HG02623 (cell line): ENCODE measurements around the gene SLCO2A1.

Experiments used
- ATAC-seq: cut with Tn5 transposase; IDR thresholded peaks from one replicate; pipeline ENCODE4 v1.9.1; 2021; ENCODE audit warnings: moderate library complexity; ENCODE audit not compliant: unreplicated experiment

Gene SLCO2A1

GRCh38 chr3:134061401-134061800 is 31.7 kb upstream of the SLCO2A1 start:
- no peak for ATAC-seq

- no peak for ATAC-seq
These were observed 31.0 kb upstream of the SLCO2A1 start for GRCh38 chr3:134060561-134061385.

DNA sequence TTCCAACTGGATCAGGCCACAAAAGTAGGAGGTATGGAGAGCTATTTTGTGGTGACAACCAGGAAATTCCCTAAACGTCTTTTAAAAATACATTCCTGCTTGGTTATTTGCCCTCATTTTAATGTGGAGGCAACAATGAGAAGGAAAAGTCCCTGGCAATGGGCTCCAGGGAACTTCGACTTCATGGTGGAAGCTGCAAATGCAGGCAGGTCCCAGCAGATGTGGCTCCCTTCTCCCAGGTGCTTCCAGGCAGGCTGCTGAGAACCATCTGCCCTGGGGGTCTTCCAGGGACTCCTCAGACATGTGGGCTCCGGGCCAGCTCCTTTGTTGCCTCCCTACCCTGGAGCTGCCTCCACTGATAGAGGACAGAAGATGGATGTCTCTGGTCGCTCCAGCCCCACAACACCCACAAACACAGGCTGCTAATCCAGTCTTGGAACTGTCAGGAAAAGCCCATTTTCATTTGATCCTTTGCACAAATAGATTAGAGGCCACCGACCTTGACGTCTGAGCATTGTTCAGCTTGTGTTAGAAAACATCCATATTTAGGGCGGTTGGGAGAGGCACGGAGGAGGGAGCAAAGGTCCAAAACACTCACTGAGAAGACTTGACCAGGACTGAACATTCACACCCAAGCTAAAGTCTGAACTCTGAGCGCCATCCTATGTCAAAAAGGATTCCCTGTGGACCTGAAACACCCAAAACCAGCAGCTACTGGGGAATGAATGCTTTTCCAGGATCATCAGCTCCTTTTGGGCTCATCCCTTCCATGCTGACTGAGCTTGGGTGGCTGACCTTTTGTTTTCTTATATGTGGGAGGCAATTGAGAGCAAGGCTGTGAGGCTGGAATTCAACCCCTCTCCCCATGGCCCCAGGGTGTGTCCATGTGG is 30.2 kb upstream of the SLCO2A1 start:
- ATAC-seq, result no peak

DNA sequence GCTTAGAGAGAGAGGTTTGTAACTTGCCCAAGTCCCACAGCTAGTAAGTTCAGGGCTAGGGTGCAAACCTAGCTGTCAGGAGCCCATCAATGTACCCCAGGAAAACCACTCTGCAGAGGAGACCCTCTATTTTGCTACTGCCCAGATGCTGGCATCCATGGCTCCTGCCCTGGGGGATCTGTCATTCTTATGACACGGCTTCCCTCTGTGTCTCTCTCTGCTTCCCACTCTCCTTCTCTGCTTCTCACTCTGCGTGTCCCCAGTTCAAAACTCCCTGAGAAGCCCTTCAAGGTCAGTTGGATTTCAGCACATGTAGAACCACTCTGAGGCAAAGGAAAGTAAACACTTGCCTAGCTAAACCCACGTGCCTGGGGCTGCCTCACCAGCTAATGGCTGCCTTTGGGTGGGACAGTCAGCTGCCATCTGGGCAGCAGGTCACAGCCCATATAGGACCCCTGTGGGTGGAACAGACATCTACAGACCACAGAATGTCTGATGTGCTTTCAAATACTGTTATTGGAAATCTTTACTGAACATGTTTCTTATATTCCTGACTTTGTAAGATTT is 29.4 kb upstream of the SLCO2A1 start:
- ATAC-seq, result no peak

DNA sequence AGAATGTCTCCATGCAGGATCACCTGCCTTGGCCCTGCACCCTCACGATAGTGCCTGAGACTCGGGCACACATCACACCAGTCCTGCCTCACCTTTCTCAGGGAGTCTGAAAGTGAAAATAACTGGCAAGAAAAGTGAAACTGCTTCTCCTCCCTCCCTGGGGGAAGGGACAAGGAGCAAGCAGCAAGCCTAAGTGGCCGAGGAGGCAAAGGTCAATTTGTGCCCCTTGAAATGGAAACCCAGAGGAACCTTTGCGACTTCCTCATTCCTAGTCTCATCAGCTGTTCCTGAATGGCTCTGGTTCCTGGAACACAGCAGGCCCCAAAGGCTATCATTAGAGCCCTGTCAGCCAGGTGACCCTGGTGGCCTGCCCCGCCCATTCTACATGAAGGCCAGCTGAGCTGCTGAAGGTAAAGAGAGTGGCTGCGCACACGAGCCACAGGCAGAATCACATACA is 28.0 kb upstream of the SLCO2A1 start:
- no peak for ATAC-seq

- ATAC-seq, result no peak
These were observed 27.4 kb upstream of the SLCO2A1 start for GRCh38 chr3:134057006-134057653.

DNA sequence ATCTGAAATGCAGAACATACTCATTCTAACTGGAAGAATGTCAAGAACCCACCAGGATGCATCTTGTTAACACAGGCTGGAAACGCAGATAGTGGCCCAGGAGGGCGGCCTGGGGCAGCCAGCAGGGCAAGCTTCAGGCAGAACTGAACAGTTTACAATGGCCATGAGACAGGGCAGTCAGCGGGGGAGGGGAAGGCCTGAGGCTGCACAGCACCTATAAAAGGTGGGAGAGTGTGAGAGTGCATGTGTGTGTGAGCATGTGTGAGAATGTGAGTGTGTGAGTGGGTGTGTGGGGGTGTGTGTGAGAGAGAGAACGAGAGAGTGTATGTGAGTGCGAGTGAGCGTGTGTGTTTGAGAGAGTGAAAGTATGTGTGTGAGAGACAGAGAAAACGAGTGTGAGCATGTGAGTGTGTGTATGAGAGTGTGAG is 26.8 kb upstream of the SLCO2A1 start:
- no peak for ATAC-seq

GRCh38 chr3:134055661-134056060 is 25.9 kb upstream of the SLCO2A1 start:
- no peak for ATAC-seq

DNA sequence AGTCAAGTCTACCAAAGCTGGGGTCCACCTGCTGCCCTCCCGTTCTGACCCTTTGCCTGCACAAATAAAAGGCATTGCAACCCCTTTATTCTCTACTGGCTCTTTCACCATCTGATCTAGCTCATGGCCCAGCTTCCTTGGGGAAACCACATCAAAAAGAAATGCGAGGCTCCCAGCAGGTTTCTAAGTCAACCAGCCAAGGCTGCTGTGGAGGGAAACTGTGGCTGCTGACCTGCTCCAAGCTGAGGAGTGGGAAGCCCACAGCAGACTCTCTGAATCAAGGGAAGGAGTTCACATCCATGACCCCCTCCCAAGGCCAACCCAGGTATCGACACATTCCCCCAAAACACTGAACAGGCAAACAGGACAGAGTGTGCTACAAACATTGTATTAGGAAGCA is 25.2 kb upstream of the SLCO2A1 start:
- no peak for ATAC-seq

- ATAC-seq, result no peak
These were observed 24.5 kb upstream of the SLCO2A1 start for GRCh38 chr3:134054231-134054630.

- no peak for ATAC-seq
These were observed 22.6 kb upstream of the SLCO2A1 start for GRCh38 chr3:134052370-134052769.

DNA sequence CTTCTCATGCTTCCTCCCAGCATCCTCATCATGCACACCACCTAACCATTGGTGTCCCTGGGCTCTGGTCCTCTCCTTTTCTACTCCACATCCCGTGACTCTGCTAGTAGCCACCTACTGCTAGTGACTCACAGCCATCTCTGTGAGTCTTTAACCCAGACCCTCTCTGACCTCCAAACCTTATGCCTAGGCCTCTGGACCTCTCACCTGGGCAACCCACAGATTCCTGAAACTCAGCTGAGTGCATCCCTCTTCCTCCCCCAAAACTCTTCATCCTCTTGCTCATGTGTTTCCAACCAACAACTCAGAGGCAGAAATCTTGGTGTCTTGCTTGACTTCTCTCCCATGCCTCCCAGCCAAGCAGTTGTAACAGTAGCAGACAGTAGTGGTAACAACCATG is 20.0 kb upstream of the SLCO2A1 start:
- no peak for ATAC-seq

DNA sequence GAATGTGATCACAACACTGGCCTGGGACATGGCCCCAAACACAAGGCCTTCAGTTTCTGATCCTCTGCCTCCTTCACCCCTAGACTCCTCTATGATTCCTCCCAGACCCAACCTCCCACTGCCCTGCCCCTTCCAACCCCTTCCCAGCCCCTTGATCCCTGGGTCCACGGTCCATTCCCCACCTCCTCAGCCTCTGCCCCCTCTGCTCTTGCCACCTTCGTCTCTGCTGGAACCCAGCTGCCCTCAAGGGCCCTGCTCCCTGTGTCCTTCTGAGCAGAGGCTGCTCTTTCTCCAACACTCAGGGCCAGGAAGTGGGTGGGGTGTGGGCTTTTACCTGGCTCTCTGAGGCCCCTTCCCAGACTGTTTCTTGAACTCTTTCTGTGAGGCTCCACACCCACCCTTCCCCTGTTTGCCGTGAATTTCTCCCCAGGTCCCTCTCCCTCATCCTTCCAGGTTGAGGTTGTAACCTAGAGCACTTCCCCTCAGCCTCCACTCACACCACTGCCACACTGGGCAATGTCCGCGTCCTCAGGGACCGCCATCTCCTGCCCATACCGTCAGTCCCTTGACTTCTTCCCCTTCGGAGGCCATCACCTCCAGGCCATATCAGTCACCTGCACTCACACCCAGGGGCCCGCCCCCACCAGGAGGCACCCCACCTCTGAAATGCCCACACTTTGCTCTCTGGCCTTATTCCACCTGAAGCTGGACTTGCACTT is 18.7 kb upstream of the SLCO2A1 start:
- ATAC-seq, result no peak

DNA sequence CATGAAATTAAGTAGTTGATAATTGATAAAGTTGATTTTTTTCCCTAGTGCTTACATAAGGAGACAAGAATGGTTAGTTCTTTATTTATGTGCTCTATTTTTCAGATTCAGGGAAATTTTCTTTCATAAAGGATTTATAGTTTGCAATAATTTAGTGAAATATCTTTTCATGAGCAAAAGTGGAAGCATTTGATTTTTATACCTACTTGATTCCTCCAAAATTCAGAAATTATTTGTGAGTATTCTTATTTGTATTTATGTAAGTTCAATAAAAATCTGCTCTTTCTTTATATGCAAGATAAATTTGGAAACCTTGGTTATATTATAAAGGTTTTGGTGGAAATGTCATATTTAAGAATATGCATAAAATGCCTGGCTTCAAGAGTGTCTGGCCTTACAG is 14.7 kb upstream of the SLCO2A1 start:
- no peak for ATAC-seq

- no peak for ATAC-seq
These were observed 10.3 kb upstream of the SLCO2A1 start for GRCh38 chr3:134040066-134040465.

- ATAC-seq, result no peak
These were observed 9.6 kb upstream of the SLCO2A1 start for GRCh38 chr3:134039161-134039862.

GRCh38 chr3:134038716-134039115 is 9.0 kb upstream of the SLCO2A1 start:
- ATAC-seq, result no peak

DNA sequence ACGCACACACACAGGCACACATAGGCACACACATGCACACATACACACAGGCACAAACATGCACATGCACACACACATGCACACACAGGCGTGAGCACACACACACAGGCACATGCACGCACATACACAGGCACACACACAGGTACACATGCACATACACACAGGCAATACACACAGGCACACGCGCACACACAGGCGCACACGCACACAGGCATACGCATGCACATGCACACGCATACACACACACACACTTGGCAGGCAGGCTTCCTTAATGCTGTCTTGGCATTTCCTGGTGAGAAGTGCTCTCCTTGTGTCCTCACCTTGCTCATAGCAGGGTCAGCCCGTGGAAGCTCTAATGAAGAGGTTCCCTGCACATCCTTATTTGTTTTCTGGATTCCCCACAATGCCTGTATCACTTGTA is 8.4 kb upstream of the SLCO2A1 start:
- ATAC-seq, result no peak

- no peak for ATAC-seq
These were observed 7.4 kb upstream of the SLCO2A1 start for GRCh38 chr3:134037168-134037567.

DNA sequence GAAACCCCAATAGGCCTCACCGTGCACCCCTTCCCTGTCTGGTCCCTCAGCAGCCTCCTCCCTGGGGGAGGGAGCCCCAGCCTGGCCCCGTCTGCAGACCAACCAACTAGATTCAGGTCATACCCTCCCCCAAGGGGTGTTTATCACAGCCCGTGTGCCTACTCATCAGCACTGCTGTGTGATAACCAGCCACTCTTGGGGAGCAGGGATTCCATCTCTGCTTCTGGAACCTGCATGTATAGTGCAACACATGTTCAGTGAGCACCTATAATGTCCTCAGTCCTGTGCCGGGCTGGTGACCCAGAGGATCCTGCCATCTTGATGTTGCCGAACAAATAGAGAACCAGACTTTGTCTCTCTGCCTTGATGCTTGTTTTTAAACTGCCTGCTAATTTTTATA is 6.6 kb upstream of the SLCO2A1 start:
- ATAC-seq, result no peak
